ENCODE results near the gene LSR.
"Not testable (repeated sequence)": the region's sequence is repeated elsewhere in the genome, so short reads cannot be mapped to it uniquely, and the experiment has no call there.

Gene LSR

GRCh38 chr19:35286101-35286500, 37.3 kb downstream of the LSR start:
- DNase-seq (ENCODE audit: low read depth) = not testable (repeated sequence)

DNA sequence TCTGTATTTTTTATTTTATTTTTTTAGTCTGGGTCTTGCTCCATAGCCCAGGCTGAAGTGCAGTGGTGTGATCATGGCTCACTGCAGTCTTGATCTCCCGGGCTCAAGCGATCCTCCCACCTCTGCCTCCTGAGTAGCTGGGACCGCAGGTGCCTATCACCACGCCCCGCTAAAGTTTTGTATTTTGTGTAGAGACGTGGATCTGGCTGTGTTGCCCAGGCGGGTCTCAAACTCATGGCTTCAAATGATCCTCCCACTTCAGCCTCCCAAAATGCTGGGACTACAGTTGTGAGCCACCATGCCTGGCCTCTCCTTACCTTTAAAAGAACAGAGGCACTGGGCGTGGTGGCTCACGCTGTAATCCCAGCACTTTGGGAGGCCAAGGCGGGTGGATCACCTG, 38.9 kb downstream of the LSR start:
- DNase-seq (ENCODE audit: low read depth) = no peak

DNA sequence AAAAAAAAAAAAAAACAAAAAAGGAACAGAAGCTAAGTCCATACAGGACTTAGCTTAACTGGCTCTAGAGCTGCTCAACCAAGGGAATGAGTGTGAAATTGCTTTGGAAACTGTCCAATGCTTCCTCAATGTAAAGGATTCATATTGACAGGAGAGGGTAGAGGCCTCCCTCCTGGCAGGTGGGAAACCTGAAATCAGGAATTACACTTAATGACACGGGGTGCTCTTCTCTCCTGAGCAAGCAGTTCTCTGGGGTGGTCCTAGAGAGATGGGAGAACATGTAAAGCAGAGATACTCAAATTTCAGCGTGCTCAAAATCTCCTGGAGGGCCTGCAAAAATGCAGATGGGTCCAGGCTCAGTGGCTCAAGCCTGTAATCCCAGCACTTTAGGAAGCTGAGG, 39.5 kb downstream of the LSR start:
- no peak for DNase-seq (ENCODE audit: low read depth)

DNA sequence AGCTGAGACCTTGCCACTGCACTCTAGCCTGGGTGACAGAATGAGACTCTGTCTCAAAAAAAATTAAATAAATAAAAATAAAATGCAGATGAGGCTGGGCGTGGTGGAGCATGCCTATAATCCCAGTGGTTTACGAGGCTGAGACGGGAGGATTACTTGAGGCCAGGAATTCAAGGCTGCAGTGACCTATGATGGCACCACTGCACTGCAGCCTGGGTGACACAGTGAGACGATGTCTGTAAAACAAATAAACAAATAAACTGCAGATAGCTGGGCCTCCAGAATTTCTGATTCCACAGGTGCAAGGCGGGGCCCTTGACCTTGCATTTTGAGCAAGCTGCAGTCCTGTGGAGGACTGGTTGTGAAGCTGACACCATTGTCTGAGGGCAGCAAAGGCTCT, 40.1 kb downstream of the LSR start:
- no peak for DNase-seq (ENCODE audit: low read depth)

GRCh38 chr19:35290381-35291127, 41.8 kb downstream of the LSR start:
- DNase-seq (ENCODE audit: low read depth) = no peak

DNA sequence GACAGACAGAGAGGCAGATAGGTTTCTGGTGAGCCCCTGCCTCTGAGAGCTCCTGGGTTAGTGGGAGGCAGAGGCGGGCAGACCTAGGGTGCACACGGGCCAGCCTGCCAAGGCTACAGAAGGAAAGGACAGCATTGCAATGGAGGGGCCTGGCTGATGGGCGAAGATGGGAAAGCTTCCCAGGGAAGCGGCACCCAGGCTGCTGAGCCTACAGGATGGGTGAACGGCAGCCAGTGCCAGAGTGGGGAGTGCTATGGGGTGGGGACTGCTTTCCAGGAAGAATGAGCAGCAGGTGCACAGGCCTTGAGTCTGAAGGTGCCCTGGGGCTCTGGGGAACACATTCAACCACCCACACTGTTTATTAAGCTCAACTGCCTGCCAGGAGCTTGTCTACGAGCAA, 42.5 kb downstream of the LSR start:
- no peak for DNase-seq (ENCODE audit: low read depth)

DNA sequence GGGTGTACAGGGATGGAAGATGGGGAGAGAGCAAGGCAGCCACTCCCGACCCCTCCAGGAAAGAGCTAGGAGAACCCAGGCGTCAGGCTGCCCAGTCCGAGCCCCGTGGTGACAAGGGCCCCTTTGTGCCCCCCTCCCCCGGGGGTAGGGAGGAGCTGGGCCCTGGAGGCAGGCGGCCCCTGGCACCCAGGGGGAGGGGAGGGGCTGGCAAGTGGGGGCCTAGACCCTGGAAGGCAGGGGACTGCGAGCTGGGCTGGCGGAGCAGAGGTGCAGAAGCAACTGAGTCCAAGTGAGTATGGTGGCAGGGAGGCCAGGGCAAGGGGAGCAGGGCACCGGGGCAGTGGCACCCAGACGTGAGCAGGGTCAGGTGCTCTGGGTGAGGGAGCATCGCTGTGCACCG, 43.1 kb downstream of the LSR start, which contains the start of gene MAG:
TSS of gene MAG (plus strand) at position 246 of the 400 bp plus-strand sequence. CDS start 3,248 bp downstream, outside the sequence.
- DNase-seq (ENCODE audit: low read depth) = no peak

DNA sequence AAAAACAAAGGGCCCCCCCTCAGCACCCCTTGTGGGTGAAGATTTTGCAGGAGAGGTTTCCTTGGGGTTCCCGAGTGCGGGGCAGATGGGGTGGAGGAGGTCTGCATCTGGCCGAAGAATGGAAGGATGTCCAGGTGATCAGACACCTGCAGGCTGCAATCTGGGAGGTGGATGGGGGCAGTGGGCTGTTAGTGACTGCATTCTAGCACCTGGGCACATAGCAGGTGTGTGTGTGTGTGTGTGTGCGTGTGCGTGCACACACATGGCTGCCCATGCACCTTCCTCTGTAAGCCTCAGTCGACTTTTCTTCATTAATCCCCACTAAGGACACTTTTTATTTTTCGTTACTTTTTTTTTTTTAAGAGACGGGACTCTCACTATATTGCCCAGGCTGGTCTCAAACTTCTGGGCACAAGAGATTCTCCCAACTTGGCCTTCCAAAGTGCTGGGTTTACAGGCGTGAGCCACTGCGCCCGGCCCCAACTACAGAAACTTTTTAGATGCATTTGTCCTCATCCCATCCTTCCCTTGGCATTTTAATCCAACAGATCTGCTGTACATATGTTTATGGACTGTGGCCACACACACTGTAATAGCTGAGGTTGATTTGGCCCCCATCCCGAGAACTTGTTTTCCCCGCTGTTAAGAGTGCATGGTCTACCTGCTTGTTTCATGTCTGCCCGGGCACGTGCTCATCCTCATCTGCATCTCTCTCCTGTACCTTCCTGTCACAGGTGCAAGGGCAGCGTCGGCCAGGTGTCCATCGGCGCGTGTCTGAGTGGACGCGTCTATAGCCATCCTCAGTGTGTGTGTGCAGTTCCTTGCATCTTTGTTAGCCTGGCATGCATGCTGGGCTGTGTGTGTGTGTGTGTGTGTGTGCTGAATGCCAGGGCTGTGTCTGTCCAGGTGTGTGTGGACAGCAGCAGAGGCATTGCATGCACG, 43.9 kb downstream of the LSR start:
- no peak for DNase-seq (ENCODE audit: low read depth)

DNA sequence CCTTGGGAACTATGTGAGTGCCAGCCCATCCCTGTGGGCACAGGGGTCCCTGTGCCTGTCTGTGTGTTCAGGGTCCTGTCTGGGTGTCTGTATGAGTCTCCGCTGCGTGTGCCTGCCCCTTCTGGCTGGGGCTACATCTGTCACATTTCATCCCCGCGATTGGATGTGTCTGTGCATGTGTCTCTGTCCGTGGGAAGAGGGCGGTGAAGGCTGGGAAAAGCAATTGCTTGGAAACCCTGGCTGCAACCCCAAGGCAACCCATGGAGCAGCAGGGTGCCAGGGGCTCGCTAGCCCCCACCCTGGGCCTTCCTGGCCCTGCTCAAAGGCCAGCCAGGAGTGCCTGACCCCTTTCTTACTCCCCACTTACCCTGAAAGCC, 44.5 kb downstream of the LSR start:
- DNase-seq (ENCODE audit: low read depth) = no peak

DNA sequence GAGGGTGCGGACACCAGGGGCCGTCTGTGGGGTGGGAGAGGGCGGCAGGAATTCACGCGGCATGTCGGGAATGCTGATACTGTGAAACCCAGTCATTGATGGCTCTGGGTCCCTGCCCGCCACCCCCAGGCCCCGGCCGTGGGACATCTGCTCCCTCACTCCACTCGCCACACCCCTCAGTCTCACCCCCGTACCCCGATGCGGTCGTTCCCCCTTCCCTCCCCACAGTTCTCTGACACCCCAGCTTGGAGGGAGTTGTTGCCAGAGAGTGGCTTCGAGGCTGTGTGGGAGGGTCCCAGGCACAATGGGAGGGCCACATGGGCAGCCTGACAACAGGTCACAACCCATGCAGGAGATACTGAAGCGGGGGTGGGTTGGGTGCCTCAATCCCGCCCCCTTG, 45.0 kb downstream of the LSR start:
- DNase-seq (ENCODE audit: low read depth) = no peak

- no peak for DNase-seq (ENCODE audit: low read depth)
These were observed 45.5 kb downstream of the LSR start for GRCh38 chr19:35294328-35294727.

GRCh38 chr19:35294859-35295791, 46.3 kb downstream of the LSR start:
- DNase-seq (ENCODE audit: low read depth) = no peak

- DNase-seq (ENCODE audit: low read depth) = no peak
These were observed 47.1 kb downstream of the LSR start for GRCh38 chr19:35295792-35296462.

- no peak for DNase-seq (ENCODE audit: low read depth)
These were observed 48.1 kb downstream of the LSR start for GRCh38 chr19:35296644-35297514.

GRCh38 chr19:35297515-35297848, 48.7 kb downstream of the LSR start:
- no peak for DNase-seq (ENCODE audit: low read depth)

GRCh38 chr19:35297922-35298321, 49.1 kb downstream of the LSR start:
- DNase-seq (ENCODE audit: low read depth) = no peak

DNA sequence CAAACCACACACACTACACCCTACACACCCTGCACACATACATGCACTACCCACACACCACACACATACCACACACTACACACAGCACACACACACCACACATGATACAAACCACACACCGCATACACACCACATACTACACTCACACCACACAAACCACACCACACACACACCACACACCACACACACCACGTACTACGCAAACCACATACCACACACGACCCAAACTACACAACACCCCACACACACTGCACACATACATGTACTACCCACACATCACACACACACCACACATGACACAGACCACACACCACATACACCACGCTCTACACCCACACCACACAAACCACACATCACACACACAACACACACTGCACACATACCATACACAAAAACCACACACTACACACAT, 49.8 kb downstream of the LSR start:
- DNase-seq (ENCODE audit: low read depth) = no peak

DNA sequence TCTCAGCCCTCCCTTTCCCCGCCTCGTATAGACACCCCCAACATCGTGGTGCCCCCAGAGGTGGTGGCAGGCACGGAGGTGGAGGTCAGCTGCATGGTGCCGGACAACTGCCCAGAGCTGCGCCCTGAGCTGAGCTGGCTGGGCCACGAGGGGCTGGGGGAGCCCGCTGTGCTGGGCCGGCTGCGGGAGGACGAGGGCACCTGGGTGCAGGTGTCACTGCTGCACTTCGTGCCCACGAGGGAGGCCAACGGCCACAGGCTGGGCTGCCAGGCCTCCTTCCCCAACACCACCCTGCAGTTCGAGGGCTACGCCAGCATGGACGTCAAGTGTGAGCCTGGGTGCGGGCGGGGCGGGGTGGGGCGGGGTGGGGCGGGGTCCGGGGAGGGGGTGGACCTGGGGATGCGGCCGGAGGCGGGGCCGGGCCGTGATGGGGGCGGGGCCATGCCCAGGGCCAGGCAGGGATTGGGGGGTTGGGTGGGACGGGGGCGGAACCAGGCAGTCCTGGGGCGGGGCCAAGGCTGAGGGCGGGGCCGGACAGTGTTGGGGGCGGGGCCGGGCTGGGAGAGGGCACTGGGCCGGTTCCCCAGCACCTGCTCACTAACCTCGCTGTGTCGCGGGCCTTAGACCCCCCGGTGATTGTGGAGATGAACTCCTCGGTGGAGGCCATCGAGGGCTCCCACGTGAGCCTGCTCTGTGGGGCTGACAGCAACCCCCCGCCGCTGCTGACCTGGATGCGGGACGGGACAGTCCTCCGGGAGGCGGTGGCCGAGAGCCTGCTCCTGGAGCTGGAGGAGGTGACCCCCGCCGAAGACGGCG, 50.9 kb downstream of the LSR start:
- no peak for DNase-seq (ENCODE audit: low read depth)

GRCh38 chr19:35300339-35300649, 51.5 kb downstream of the LSR start:
- no peak for DNase-seq (ENCODE audit: low read depth)

DNA sequence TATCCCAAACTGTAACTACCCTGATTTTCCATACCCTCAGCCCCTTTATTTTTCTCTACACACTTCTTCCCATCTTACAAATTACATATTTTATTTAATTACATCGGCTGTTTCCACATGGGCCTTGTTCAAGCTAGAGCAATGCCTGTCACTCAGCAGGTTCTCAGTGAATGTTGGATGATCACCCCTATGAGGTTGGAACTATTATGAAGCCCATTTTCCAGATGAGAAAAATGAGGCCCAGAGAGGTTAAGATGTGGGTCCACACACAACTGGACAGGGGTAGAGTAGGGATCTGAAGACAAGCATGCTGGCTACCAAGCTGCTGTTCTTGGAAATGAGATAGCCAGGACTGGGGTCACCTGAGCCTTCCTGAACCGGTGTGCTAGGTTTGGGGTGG, 53.2 kb downstream of the LSR start:
- no peak for DNase-seq (ENCODE audit: low read depth)

Measured in fibroblast of gingiva (primary cell).